ENCODE data around the gene KCNAB3.

DNA sequence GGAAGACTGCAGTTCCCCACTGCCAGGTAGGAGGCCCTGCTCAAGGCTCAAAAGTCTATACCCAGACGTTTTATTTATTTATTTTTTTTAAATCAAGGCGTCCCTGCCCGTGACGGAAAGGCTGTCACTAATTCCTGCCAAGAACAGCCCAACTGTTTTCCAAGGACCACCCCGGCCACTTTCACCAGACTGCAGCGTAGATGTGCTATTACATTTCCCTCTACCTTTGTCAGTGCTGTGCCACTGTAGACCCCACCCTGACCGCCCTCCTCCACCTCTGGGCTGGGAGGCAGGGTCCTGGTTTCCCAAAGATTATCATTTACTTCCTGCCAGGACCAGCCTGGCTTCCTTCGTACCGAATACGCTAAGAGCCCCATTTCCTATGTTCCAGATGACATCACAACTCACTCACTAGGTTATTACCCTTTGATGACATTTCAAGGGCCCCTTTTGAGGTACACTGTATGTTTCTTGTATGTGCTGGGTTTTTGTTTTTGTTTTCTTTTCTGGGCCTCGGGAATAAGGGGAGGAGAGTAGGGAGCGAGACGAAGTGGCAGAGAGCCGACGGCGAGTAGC is 7.3 kb downstream of the KCNAB3 start:
- TF ChIP-seq EP300 (IDR thresholded peaks at IDR 0.05), result no peak
- TF ChIP-seq POLR2A (IDR thresholded peaks at IDR 0.05), result no peak
